AG04450 (cell line): ENCODE results near the gene TSHZ2. TPM values are rescaled to one million over a fixed set of nuclear protein-coding genes. Genes with fewer than 3 reads are reported as not detected.
"Not testable (repeated sequence)": the region's sequence is repeated elsewhere in the genome, so short reads cannot be mapped to it uniquely, and the experiment has no call there.

Source experiments
- CTCF ChIA-PET: fragments of 300-600, 350-600 bp; formaldehyde crosslinking; extraction: SDS; loops from one replicate; lab custom pipeline; 2022; ENCODE audit warnings: antibody characterized with exemption, inconsistent platforms; lab: Charles Lee
- POLR2A ChIA-PET: fragments of 350-600 bp; formaldehyde crosslinking; extraction: SDS; loops from one replicate; lab custom pipeline; 2021; ENCODE audit warnings: antibody characterized with exemption, inconsistent platforms; lab: Yijun Ruan, JAX
- DNase-seq: peaks from one replicate; pipeline ENCODE4 v3.0.0-alpha.2; 2011; ENCODE audit warnings: low read depth, low spot score
- H3K27ac ChIP-seq: one replicate; pipeline ENCODE4 v1.5.1; 2012; ENCODE audit warnings: low read depth, low read length, control low read depth
- H3K27me3 ChIP-seq: one replicate; pipeline ENCODE4 v1.6.0; 2012; ENCODE audit warnings: low read length; ENCODE audit not compliant: control insufficient read depth, insufficient read depth
- H3K4me3 ChIP-seq: 2 replicates; pipeline ENCODE4 v1.5.1; 2011; ENCODE audit warnings: mild to moderate bottlenecking, low read depth, low read length, control low read depth
- H3K9me3 ChIP-seq: 2 replicates; pipeline ENCODE4 v1.5.1; 2012; ENCODE audit warnings: low read length; ENCODE audit not compliant: control insufficient read depth, insufficient read depth
- polyA plus RNA-seq: library from polyadenylated mRNA; depleted of rRNA; stranded (reverse); fragments of >200 nt; gene quantifications from 2 replicates; pipeline ENCODE4 v1.2.3, GENCODE V29; 2011
- TF ChIP-seq, protein P1 (sequence below): IDR thresholded peaks from 2 replicates; pipeline ENCODE4 v1.5.1; 2011; ENCODE audit warnings: low read depth, low read length, control low read depth, inconsistent platforms

Gene TSHZ2
- polyA plus RNA-seq, 1 experiment, result not detected

DNA sequence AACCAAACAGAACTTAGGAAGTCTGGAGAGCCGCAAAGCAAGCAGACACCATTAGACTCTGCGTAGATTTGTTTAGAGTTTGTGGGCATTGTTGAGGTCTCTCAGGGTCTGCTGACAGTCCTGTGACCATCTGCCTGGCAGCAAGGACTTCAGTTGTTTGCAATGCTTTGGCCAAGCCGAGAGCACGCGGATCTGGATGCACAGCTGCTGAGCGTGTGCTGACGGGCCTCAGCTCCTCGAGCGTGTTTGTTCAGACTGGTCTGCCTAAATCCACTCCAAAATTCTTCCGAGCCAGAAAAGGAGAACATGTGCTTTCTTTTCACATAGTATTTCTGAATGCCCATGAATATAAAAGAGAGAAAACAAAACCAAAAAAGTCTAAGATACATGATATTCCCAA, 462.5 kb downstream of the TSHZ2 start:
- H3K4me3 ChIP-seq, result no peak overlapping the region
- H3K27me3 ChIP-seq, result no peaks in the 10 kb centered on the region
- TF ChIP-seq, protein P1, sequence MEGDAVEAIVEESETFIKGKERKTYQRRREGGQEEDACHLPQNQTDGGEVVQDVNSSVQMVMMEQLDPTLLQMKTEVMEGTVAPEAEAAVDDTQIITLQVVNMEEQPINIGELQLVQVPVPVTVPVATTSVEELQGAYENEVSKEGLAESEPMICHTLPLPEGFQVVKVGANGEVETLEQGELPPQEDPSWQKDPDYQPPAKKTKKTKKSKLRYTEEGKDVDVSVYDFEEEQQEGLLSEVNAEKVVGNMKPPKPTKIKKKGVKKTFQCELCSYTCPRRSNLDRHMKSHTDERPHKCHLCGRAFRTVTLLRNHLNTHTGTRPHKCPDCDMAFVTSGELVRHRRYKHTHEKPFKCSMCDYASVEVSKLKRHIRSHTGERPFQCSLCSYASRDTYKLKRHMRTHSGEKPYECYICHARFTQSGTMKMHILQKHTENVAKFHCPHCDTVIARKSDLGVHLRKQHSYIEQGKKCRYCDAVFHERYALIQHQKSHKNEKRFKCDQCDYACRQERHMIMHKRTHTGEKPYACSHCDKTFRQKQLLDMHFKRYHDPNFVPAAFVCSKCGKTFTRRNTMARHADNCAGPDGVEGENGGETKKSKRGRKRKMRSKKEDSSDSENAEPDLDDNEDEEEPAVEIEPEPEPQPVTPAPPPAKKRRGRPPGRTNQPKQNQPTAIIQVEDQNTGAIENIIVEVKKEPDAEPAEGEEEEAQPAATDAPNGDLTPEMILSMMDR, result no peak
- H3K27ac ChIP-seq, result no peak overlapping the region
- ChIA-PET POLR2A (no interaction called here), CTCF (no interaction called here)
- H3K9me3 ChIP-seq, result no peaks in the 10 kb centered on the region
- DNase-seq, result no peak

DNA sequence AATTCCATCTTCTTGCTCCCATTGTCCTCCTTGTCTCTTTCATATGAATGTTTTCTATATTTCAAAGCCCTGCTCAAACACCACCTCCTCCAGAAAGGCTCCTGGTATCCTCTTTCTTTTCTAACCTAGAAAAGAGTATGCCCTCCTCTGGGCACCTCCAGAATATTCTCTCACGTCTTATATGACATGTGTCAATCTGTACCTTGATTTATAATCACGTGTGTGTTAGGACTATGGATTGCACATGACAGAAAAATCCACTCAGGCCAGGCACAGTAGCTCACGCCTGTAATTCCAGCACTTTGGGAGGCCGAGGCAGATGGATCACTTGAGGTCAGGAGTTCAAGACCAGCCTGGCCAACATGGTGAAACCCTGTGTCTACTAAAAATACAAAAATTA, 464.8 kb downstream of the TSHZ2 start:
- H3K9me3 ChIP-seq, CTCF ChIA-PET, DNase-seq, H3K27me3 ChIP-seq, H3K4me3 ChIP-seq, POLR2A ChIA-PET, H3K27ac ChIP-seq: not testable (repeated sequence)

DNA sequence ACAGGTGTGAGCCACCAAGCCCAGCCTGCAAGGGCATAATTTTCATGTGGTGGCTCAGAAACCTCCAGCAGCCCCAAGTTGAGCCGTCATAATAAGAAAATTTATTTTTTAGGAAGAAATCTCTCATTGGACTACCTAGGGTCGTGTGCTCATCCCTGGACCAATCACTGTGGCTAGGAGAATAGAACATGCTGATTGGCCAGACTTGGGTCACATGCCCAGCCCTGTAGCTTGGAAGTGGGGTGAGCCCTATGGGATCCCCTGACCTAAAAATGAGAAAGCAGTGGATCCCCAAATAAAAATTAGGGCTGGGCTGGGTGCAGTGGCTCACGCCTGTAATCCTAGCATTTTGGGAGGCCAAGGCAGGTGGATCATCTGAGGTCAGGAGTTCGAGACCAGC, 466.2 kb downstream of the TSHZ2 start:
- no peak for DNase-seq
- Histone ChIP-seq H3K27ac (no peak overlapping the region), H3K27me3 (no peaks in the 10 kb centered on the region), H3K4me3 (no peak overlapping the region), H3K9me3 (no peaks in the 10 kb centered on the region)
- ChIA-PET POLR2A (no interaction called here), CTCF (interaction anchor here (1.0 kb wide), 1 partner anchor 8 kb away, joined by 3 read pairs; no protein-coding TSS in a partner anchor)
- TF ChIP-seq, protein P1, result no peak

DNA sequence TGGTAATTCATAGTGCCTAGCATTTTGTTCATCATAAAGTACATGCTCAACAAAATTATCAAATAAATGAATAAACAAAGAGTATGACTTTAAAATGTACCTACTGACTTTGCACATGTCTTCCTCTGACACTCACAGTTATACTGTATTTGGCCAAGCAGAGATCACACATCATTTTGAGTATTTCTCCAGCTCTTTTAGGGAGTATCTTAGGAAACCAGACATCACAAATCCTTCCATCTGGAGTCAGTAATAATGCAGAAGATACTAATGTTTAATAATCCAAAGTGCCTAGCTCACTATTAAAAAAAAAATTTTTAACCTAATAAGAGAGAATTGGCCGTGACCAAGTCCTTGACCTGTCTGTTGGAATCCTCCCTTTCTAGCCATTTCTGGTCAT, 466.9 kb downstream of the TSHZ2 start:
- ChIA-PET POLR2A (no interaction called here), CTCF (interaction anchor here (1.0 kb wide), 1 partner anchor 8 kb away, joined by 3 read pairs; no protein-coding TSS in a partner anchor)
- no peak for DNase-seq
- Histone ChIP-seq H3K27ac (no peak overlapping the region), H3K27me3 (no peaks in the 10 kb centered on the region), H3K9me3 (no peaks in the 10 kb centered on the region), H3K4me3 (no peak overlapping the region)
- TF ChIP-seq, protein P1, result no peak

DNA sequence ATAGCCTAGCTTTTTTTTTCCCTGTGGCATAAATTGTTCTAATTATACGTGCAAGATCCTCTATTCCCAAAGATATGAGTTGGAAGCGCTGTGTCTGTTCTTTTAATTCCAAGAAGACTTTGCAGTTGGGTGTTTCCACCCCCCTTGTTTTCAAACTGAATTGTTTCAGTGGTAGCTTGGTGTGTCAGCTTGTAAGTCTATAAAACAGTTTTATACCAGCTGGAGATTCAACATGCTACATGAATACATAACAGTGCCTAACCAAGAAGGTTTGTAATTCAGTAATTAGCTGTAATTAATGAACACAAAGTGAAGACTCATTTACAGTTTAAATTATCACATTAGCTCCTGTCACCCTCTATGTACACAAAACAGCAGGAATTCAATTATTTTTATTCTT, 467.5 kb downstream of the TSHZ2 start:
- H3K27ac ChIP-seq, result no peak overlapping the region
- H3K9me3 ChIP-seq, result no peaks in the 10 kb centered on the region
- no peak for DNase-seq
- TF ChIP-seq, protein P1, result no peak
- ChIA-PET CTCF (interaction anchor here (0.6 to 1.0 kb wide), 2 partner anchors 9 to 1127 kb away, joined by 3 read pairs; no protein-coding TSS in a partner anchor), POLR2A (no interaction called here)
- no peak overlapping the region for H3K4me3 ChIP-seq
- peaks cover 2% of the 10 kb centered on the region for H3K27me3 ChIP-seq
